Peyer's patch (tissue), 4 donors: ENCODE results near the gene CHP2.

Experiments
- POLR2A ChIP-seq, 2 donors: fragments of 450-650 bp; IDR thresholded peaks; one replicate each; pipeline ENCODE4 v1.5.1; 2017; ENCODE audit warnings: antibody characterized with exemption in 2 of 2, mild to moderate bottlenecking in 2 of 2, moderate library complexity in 2 of 2
- TF ChIP-seq, protein P1 (sequence below), 6 experiments: fragments of 450-650 bp in 4 of 6; fragments of 200-600 bp in 2 of 6; sonication (generic) in 1 of 6; IDR thresholded peaks; one replicate each; pipeline ENCODE4 v1.5.1; 2017 to 2019; ENCODE audit warnings: antibody characterized with exemption in 6 of 6, mild to moderate bottlenecking in 3 of 6, moderate library complexity in 1 of 6

DNA sequence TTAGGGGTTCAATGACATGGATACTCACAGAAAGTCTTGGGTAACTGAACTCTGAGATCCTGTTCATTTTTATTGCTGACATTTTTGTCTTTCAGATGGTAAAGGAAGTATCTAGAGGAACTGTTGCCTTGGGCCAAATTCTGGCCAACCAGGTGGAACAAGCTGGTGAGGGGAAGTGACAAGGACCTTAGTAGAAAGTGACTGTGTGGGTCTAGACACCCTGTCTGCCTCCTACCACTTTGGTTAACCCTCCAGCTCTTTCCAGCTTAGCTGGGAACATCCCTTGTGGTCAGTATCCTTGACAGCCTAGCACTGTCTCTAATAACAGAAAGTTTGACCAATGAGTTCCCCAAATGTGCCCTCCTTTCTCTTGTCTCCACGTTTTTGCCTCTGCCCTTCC lies 52.2 kb downstream of the CHP2 start:
- TF ChIP-seq, protein P1, sequence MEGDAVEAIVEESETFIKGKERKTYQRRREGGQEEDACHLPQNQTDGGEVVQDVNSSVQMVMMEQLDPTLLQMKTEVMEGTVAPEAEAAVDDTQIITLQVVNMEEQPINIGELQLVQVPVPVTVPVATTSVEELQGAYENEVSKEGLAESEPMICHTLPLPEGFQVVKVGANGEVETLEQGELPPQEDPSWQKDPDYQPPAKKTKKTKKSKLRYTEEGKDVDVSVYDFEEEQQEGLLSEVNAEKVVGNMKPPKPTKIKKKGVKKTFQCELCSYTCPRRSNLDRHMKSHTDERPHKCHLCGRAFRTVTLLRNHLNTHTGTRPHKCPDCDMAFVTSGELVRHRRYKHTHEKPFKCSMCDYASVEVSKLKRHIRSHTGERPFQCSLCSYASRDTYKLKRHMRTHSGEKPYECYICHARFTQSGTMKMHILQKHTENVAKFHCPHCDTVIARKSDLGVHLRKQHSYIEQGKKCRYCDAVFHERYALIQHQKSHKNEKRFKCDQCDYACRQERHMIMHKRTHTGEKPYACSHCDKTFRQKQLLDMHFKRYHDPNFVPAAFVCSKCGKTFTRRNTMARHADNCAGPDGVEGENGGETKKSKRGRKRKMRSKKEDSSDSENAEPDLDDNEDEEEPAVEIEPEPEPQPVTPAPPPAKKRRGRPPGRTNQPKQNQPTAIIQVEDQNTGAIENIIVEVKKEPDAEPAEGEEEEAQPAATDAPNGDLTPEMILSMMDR (IDR thresholded peaks at IDR 0.05): no peak
- no peak for TF ChIP-seq POLR2A (IDR thresholded peaks at IDR 0.05)
